Adipocyte (in vitro differentiated cells): ENCODE data around the gene SPECC1.
A peak's percentile ranks its signal among the peaks of the same experiment; 100 is the strongest.
"Not testable (repeated sequence)": the region's sequence is repeated elsewhere in the genome, so short reads cannot be mapped to it uniquely, and the experiment has no call there.

Experiments used
- DNase-seq: peaks from one replicate; pipeline ENCODE4 v3.0.0-alpha.2; 2015; ENCODE audit warnings: low read depth
- H3K27me3 ChIP-seq: replicated peaks from 2 replicates; pipeline ENCODE4 v1.7.0; 2013; ENCODE audit warnings: mild to moderate bottlenecking, low read length, moderate library complexity; ENCODE audit not compliant: control insufficient read depth, insufficient read depth
- H3K36me3 ChIP-seq: 2 replicates; pipeline ENCODE4 v1.7.0; 2013; ENCODE audit warnings: low read length, mild to moderate bottlenecking, moderate library complexity; ENCODE audit not compliant: control insufficient read depth, insufficient read depth, severe bottlenecking
- H3K4me1 ChIP-seq: 2 replicates; pipeline ENCODE4 v1.7.0; 2013; ENCODE audit warnings: mild to moderate bottlenecking, low read length, moderate library complexity; ENCODE audit not compliant: control insufficient read depth, insufficient read depth
- H3K4me3 ChIP-seq: 2 replicates; pipeline ENCODE4 v1.7.0; 2013; ENCODE audit warnings: mild to moderate bottlenecking, low read length, moderate library complexity
- H3K9ac ChIP-seq: 2 replicates; pipeline ENCODE4 v1.7.0; 2013; ENCODE audit warnings: mild to moderate bottlenecking, low read length, moderate library complexity
- H3K9me3 ChIP-seq: 2 replicates; pipeline ENCODE4 v1.7.0; 2013; ENCODE audit warnings: mild to moderate bottlenecking, low read length, moderate library complexity; ENCODE audit not compliant: control insufficient read depth

Gene SPECC1

GRCh38 chr17:20022701-20023100, 13.5 kb downstream of the SPECC1 start:
- DNase-seq = no peak
- no peak overlapping the region for H3K9ac ChIP-seq
- H3K4me1 ChIP-seq = peaks cover 12% of the 10 kb centered on the region
- H3K36me3 ChIP-seq = no peaks in the 10 kb centered on the region
- no peaks in the 10 kb centered on the region for H3K27me3 ChIP-seq
- no peak overlapping the region for H3K4me3 ChIP-seq
- H3K9me3 ChIP-seq = no peaks in the 10 kb centered on the region

DNA sequence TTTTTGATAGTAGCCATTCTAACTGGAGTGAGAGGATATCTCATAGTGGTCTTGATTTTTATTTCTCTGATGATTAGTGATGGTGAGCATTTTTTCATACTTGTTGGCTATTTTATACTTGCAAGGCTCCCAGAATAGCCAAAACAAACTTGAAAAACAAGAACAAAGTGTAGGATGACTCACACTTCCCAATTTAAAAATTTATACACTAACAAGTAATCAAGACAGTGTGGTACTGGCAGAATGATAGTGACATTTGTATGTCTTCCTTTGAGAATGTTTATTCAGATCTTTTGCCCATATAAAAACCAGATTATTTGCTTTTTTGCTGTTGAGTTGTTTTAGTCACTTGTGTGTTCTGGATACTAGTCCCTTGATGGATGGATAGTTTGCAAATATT, 17.8 kb downstream of the SPECC1 start:
- no peak overlapping the region for H3K4me3 ChIP-seq
- no peak overlapping the region for H3K9ac ChIP-seq
- no peaks in the 10 kb centered on the region for H3K9me3 ChIP-seq
- DNase-seq = no peak
- peaks cover 16% of the 10 kb centered on the region for H3K4me1 ChIP-seq
- H3K36me3 ChIP-seq = no peaks in the 10 kb centered on the region
- no peaks in the 10 kb centered on the region for H3K27me3 ChIP-seq

- Histone ChIP-seq H3K9ac (no peak overlapping the region), H3K36me3 (no peaks in the 10 kb centered on the region), H3K9me3 (no peaks in the 10 kb centered on the region), H3K4me3 (no peak overlapping the region), H3K4me1 (peaks cover 16% of the 10 kb centered on the region), H3K27me3 (no peaks in the 10 kb centered on the region)
- peak; percentile 41 for DNase-seq
Observed at GRCh38 chr17:20028443-20028842, 19.3 kb downstream of the SPECC1 start.

DNA sequence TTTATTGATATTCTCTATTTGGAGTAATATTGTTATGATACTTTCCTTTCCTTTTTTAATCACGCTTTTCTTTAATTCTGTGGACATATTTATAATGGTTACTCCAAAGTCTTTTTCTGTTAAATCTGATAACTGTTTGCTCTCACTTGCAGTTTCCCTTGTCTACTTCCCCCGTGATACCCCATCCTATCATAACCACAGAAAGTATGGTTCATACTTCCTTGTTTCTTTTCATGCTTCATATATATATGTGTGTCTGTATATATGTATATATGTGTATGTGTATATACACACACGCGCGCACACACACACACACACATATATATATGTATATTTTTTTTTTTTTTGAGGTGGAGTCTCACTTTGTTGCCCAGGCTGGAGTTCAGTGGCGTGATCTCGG, 23.5 kb downstream of the SPECC1 start:
- Histone ChIP-seq H3K36me3 (no peaks in the 10 kb centered on the region), H3K4me1 (peaks cover 4% of the 10 kb centered on the region), H3K27me3 (no peaks in the 10 kb centered on the region), H3K4me3 (no peak overlapping the region), H3K9ac (no peak overlapping the region), H3K9me3 (no peaks in the 10 kb centered on the region)
- DNase-seq = no peak

- H3K9me3 ChIP-seq = no peaks in the 10 kb centered on the region
- H3K4me3 ChIP-seq = no peak overlapping the region
- no peaks in the 10 kb centered on the region for H3K36me3 ChIP-seq
- H3K9ac ChIP-seq = no peak overlapping the region
- no peak for DNase-seq
- no peaks in the 10 kb centered on the region for H3K4me1 ChIP-seq
- H3K27me3 ChIP-seq = no peaks in the 10 kb centered on the region
Observed at GRCh38 chr17:20033415-20033814, 24.3 kb downstream of the SPECC1 start.

- Histone ChIP-seq H3K36me3 (no peaks in the 10 kb centered on the region), H3K9ac (no peak overlapping the region), H3K4me3 (no peak overlapping the region), H3K4me1 (no peaks in the 10 kb centered on the region), H3K27me3 (no peaks in the 10 kb centered on the region), H3K9me3 (no peaks in the 10 kb centered on the region)
- no peak for DNase-seq
Observed at GRCh38 chr17:20035501-20035900, 26.3 kb downstream of the SPECC1 start.

GRCh38 chr17:20037286-20037685, 28.1 kb downstream of the SPECC1 start:
- DNase-seq, H3K4me3 ChIP-seq, H3K9me3 ChIP-seq, H3K36me3 ChIP-seq, H3K4me1 ChIP-seq, H3K27me3 ChIP-seq, H3K9ac ChIP-seq: not testable (repeated sequence)

DNA sequence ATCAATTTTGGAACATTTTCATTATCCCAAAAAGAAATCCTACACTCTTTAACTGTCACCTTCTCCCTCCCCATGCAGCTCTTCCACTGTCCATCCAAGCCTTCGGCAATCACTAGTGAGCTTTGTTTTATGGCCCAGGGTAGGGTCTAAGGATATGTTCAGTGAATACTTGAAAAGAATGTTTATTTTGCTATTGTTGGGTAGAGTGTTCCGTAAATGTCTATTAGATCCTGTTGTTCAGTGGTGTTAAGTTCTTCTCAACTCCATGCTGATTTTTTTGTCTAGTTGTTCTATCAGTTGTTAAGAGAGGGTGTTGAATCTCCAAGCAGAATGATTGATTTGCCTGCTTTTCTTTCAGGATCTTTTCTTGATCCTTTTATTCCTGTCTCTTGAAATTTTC, 29.9 kb downstream of the SPECC1 start:
- no peak for DNase-seq
- Histone ChIP-seq H3K4me3 (no peak overlapping the region), H3K4me1 (no peaks in the 10 kb centered on the region), H3K9ac (no peak overlapping the region), H3K9me3 (no peaks in the 10 kb centered on the region), H3K27me3 (no peaks in the 10 kb centered on the region), H3K36me3 (no peaks in the 10 kb centered on the region)

GRCh38 chr17:20040216-20040615, 31.1 kb downstream of the SPECC1 start:
- Histone ChIP-seq H3K27me3 (no peaks in the 10 kb centered on the region), H3K4me3 (no peak overlapping the region), H3K4me1 (no peaks in the 10 kb centered on the region), H3K36me3 (no peaks in the 10 kb centered on the region), H3K9ac (no peak overlapping the region), H3K9me3 (no peaks in the 10 kb centered on the region)
- no peak for DNase-seq

GRCh38 chr17:20043021-20043420, 33.9 kb downstream of the SPECC1 start:
- Histone ChIP-seq H3K4me3 (no peak overlapping the region), H3K36me3 (no peaks in the 10 kb centered on the region), H3K27me3 (no peaks in the 10 kb centered on the region), H3K9me3 (peaks cover 4% of the 10 kb centered on the region), H3K9ac (no peak overlapping the region), H3K4me1 (no peaks in the 10 kb centered on the region)
- no peak for DNase-seq

- H3K4me3 ChIP-seq = no peak overlapping the region
- no peak overlapping the region for H3K9ac ChIP-seq
- H3K9me3 ChIP-seq = peaks cover 4% of the 10 kb centered on the region
- H3K36me3 ChIP-seq = no peaks in the 10 kb centered on the region
- DNase-seq = no peak
- no peaks in the 10 kb centered on the region for H3K27me3 ChIP-seq
- H3K4me1 ChIP-seq = no peaks in the 10 kb centered on the region
Observed at GRCh38 chr17:20045476-20045875, 36.3 kb downstream of the SPECC1 start.

DNA sequence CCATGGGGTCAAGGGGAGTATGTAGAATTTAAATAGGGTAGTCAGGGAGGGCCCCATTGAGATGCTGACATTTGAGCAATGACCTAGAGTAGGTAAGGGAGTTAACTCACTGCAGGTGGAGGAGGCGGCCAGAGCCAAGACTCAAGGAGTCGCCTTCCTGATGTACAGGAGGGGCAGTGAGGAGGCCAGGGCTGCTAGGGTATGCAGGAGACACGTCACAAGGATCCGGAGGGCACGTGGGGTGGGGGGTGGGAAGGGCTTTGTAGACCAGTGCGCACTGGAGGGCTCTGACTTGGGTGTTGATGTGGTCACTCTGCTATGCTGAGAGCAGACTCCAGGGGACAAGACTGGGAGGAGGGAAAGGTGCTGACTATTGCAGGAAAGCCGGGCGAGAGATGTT, 37.5 kb downstream of the SPECC1 start:
- H3K9me3 ChIP-seq = peaks cover 4% of the 10 kb centered on the region
- H3K4me1 ChIP-seq = no peaks in the 10 kb centered on the region
- no peak overlapping the region for H3K9ac ChIP-seq
- DNase-seq = no peak
- no peak overlapping the region for H3K4me3 ChIP-seq
- H3K27me3 ChIP-seq = no peaks in the 10 kb centered on the region
- no peaks in the 10 kb centered on the region for H3K36me3 ChIP-seq
